Progenitor cell of endocrine pancreas (in vitro differentiated cells): ENCODE measurements around the gene STK32C. TPM values are rescaled to one million over a fixed set of nuclear protein-coding genes. Genes with fewer than 3 reads are reported as not detected.

Source experiments
- DNase-seq: peaks from one replicate; pipeline ENCODE4 v3.0.0; 2021; ENCODE audit warnings: low spot score; ENCODE audit not compliant: unreplicated experiment
- H3K27ac Mint-ChIP-seq: 2 replicates; pipeline ENCODE4 v1.8.0; 2021; ENCODE audit warnings: mild to moderate bottlenecking, moderate library complexity, mixed read lengths
- H3K27me3 Mint-ChIP-seq: 2 replicates; pipeline ENCODE4 v1.8.0; 2021; ENCODE audit warnings: mixed read lengths
- H3K36me3 Mint-ChIP-seq: 2 replicates; pipeline ENCODE4 v1.8.0; 2022; ENCODE audit warnings: mixed read lengths; ENCODE audit not compliant: insufficient read depth
- H3K4me1 Mint-ChIP-seq: 2 replicates; pipeline ENCODE4 v1.8.0; 2021; ENCODE audit warnings: low read depth, mixed read lengths
- H3K4me3 Mint-ChIP-seq: 2 replicates; pipeline ENCODE4 v1.8.0; 2021; ENCODE audit warnings: low read depth, mild to moderate bottlenecking, moderate library complexity, mixed read lengths
- H3K9me3 Mint-ChIP-seq: 2 replicates; pipeline ENCODE4 v1.8.0; 2021; ENCODE audit warnings: low read depth, mixed read lengths
- total RNA-seq: library from RNA; stranded (reverse); gene quantifications from 2 replicates; pipeline ENCODE4 v1.2.1, GENCODE V29; 2021
- TF ChIP-seq, protein P1 (sequence below): fragments of 200-600 bp; sonication (generic); IDR thresholded peaks from one replicate; pipeline ENCODE4 v1.5.0; 2021; ENCODE audit warnings: antibody characterized with exemption, mild to moderate bottlenecking; ENCODE audit not compliant: unreplicated experiment

STK32C gene
- total RNA-seq, 1 donor from 2014 or later = 10.0 TPM

DNA sequence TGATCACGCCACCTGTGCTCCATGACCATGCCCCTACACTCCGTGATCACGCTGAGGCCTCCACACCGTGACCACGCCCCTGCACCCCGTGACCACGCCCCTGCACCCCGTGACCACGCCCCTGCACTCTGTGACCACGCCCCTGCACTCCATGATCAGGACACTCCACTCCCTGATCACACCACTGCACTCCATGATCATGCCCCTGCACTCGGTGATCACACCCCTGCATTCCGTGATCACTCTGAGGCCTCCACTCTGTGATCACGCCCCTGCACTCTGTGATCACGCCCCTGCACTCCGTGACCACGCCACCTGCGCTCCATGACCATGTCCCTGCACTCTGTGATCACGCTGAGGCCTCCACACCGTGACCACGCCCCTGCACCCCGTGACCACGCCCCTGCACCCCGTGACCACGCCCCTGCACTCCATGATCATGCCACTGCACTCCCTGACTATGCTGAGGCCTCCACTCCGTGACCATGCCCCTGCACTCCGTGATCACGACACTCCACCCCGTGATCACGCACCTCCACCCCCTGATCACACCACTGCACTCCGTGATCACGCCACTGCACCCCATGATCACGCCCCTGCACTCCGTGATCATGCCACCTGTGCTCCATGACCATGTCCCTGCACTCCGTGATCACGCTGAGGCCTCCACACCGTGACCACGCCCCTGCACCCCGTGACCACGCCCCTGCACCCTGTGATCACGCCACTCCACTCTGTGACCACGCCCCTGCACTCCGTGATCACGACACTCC, 27.7 kb downstream of the STK32C start:
- Mint-ChIP-seq H3K4me1 (no peaks in the 10 kb centered on the region), H3K36me3 (no peaks in the 10 kb centered on the region), H3K27ac (no peak overlapping the region), H3K27me3 (peaks cover 17% of the 10 kb centered on the region), H3K4me3 (no peak overlapping the region), H3K9me3 (no peaks in the 10 kb centered on the region)
- TF ChIP-seq, protein P1, sequence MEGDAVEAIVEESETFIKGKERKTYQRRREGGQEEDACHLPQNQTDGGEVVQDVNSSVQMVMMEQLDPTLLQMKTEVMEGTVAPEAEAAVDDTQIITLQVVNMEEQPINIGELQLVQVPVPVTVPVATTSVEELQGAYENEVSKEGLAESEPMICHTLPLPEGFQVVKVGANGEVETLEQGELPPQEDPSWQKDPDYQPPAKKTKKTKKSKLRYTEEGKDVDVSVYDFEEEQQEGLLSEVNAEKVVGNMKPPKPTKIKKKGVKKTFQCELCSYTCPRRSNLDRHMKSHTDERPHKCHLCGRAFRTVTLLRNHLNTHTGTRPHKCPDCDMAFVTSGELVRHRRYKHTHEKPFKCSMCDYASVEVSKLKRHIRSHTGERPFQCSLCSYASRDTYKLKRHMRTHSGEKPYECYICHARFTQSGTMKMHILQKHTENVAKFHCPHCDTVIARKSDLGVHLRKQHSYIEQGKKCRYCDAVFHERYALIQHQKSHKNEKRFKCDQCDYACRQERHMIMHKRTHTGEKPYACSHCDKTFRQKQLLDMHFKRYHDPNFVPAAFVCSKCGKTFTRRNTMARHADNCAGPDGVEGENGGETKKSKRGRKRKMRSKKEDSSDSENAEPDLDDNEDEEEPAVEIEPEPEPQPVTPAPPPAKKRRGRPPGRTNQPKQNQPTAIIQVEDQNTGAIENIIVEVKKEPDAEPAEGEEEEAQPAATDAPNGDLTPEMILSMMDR = no peak
- no peak for DNase-seq

DNA sequence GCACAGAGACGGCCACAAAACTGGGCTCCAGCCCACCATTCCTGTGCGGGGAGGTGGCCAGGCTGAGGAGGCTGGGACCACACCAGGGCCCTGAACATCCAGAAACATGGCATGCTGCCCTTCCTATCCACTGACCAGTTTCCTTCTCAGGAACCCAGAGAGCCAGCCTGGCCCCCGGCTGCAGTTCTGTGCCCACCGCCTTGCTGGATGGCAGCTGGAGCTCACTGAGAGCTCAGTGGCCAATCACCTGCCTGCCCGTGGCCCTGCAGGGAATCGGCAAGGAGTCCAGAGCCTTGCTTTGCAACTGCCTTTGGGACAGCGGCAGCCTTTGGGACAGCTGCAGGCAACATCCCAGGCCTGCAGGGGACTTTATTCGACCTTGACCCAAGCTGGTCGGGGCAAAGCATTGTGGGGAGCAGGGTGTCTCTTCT, 30.4 kb downstream of the STK32C start:
- no peak for DNase-seq
- TF ChIP-seq, protein P1 = no peak
- H3K4me1 Mint-ChIP-seq = no peaks in the 10 kb centered on the region
- H3K4me3 Mint-ChIP-seq = no peak overlapping the region
- no peaks in the 10 kb centered on the region for H3K9me3 Mint-ChIP-seq
- no peak overlapping the region for H3K27ac Mint-ChIP-seq
- no peaks in the 10 kb centered on the region for H3K36me3 Mint-ChIP-seq
- peaks cover 13% of the 10 kb centered on the region for H3K27me3 Mint-ChIP-seq

DNA sequence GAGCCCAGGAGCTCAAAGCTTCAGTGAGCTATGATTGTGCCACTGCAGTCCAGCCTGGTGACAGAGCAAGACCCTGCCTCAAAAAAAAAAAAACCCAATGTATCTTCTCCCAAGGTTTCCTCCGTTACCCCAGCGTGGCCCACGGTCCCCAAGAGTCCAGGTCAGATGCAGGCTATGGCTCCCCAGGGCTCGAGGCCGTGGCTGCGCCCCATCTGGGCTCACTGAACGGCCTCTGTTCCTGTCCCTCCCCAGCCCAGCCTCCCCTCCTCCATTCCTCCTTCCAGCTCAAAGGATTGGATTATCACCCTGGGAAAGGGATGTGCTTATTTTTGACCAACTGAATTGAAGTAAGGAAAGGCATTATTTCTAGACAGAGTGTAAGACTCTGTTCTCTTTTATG, 31.0 kb downstream of the STK32C start:
- no peak for DNase-seq
- Mint-ChIP-seq H3K36me3 (no peaks in the 10 kb centered on the region), H3K9me3 (no peaks in the 10 kb centered on the region), H3K27me3 (peaks cover 12% of the 10 kb centered on the region), H3K4me1 (no peaks in the 10 kb centered on the region), H3K27ac (no peak overlapping the region), H3K4me3 (no peak overlapping the region)
- TF ChIP-seq, protein P1 = no peak

- no peaks in the 10 kb centered on the region for H3K36me3 Mint-ChIP-seq
Measured at GRCh38 chr10:132276179-132276675, 31.5 kb downstream of the STK32C start.

GRCh38 chr10:132275426-132276178, 32.1 kb downstream of the STK32C start:
- no peaks in the 10 kb centered on the region for H3K4me1 Mint-ChIP-seq
- TF ChIP-seq, protein P1 = no peak
- H3K9me3 Mint-ChIP-seq = no peaks in the 10 kb centered on the region
- no peaks in the 10 kb centered on the region for H3K36me3 Mint-ChIP-seq
- H3K4me3 Mint-ChIP-seq = no peak overlapping the region
- DNase-seq = no peak
- H3K27ac Mint-ChIP-seq = no peak overlapping the region
- H3K27me3 Mint-ChIP-seq = peaks cover 9% of the 10 kb centered on the region

More at GRCh38 chr10:132276179-132276675, 31.5 kb downstream of the STK32C start:
- Mint-ChIP-seq H3K4me3 (no peak overlapping the region), H3K27me3 (peaks cover 12% of the 10 kb centered on the region), H3K27ac (no peak overlapping the region), H3K9me3 (no peaks in the 10 kb centered on the region), H3K4me1 (no peaks in the 10 kb centered on the region)
- no peak for DNase-seq
- TF ChIP-seq, protein P1 = no peak
